IMR-90 (cell line): Measurements from ENCODE around the gene CUL4B. TPM values are rescaled to one million over a fixed set of nuclear protein-coding genes. Genes with fewer than 3 reads are reported as not detected.

Experiments used
- ATAC-seq: fragments of 200-7000 bp; cut with Tn5 transposase; 2 replicates; pipeline ENCODE4 v1.9.1; 2020; ENCODE audit warnings: low read depth, mild to moderate bottlenecking, moderate library complexity
- BruUV-seq: library from RNA; stranded (reverse); fragments of 400-500 nt; replicated peaks from 2 replicates; lab custom pipeline; 2021; lab: Mats Ljungman, UMichigan
- CTCF ChIA-PET: fragments of 300-600 bp; formaldehyde crosslinking; extraction: SDS; loops from one replicate; lab custom pipeline; 2021; ENCODE audit warnings: antibody characterized with exemption; lab: Yijun Ruan, JAX
- POLR2A ChIA-PET: fragments of 300-600 bp; sonication (Branson Sonifier 250); formaldehyde crosslinking; loops from one replicate; lab custom pipeline; 2022; ENCODE audit warnings: antibody characterized with exemption; ENCODE audit not compliant: unreplicated experiment; lab: Charles Lee
- DNase-seq: peaks from one replicate; pipeline ENCODE4 v3.0.0; 2013
- H2AFZ ChIP-seq: replicated peaks from 2 replicates; pipeline ENCODE3; 2013; ENCODE audit warnings: low read length, mild to moderate bottlenecking; ENCODE audit not compliant: poor library complexity
- H2AK5ac ChIP-seq: 2 replicates; pipeline ENCODE4 v1.6.1; 2013; ENCODE audit warnings: low read depth, low read length, inconsistent platforms
- H2AK9ac ChIP-seq: replicated peaks from 2 replicates; pipeline ENCODE3; 2013; ENCODE audit warnings: mild to moderate bottlenecking, low read depth, low read length, moderate library complexity; ENCODE audit not compliant: poor library complexity
- H2BK120ac ChIP-seq: 2 replicates; pipeline ENCODE4 v1.6.1; 2013; ENCODE audit warnings: low read depth, low read length, inconsistent platforms
- H2BK15ac ChIP-seq: 3 replicates; pipeline ENCODE4 v1.6.1; 2013; ENCODE audit warnings: low read depth, low read length, inconsistent platforms
- H2BK20ac ChIP-seq: 2 replicates; pipeline ENCODE4 v1.6.1; 2013; ENCODE audit warnings: low read depth, mild to moderate bottlenecking, inconsistent platforms, low read length, moderate library complexity
- H2BK5ac ChIP-seq: 2 replicates; pipeline ENCODE4 v1.6.1; 2013; ENCODE audit warnings: mild to moderate bottlenecking, low read depth, low read length, inconsistent platforms; ENCODE audit not compliant: poor library complexity, severe bottlenecking
- H3K14ac ChIP-seq: replicated peaks from 2 replicates; pipeline ENCODE4 v1.6.1; 2013; ENCODE audit warnings: low read depth, low read length, inconsistent platforms
- H3K18ac ChIP-seq: 2 replicates; pipeline ENCODE4 v1.6.1; 2013; ENCODE audit warnings: low read depth, low read length, control low read depth
- H3K23ac ChIP-seq: 2 replicates; pipeline ENCODE4 v1.6.1; 2013; ENCODE audit warnings: low read depth, low read length, inconsistent platforms
- H3K27ac ChIP-seq: 2 replicates; pipeline ENCODE4 v1.5.1; 2013; ENCODE audit warnings: mild to moderate bottlenecking, control low read depth, low read length; ENCODE audit not compliant: insufficient read depth
- H3K27me3 ChIP-seq: 2 replicates; pipeline ENCODE4 v1.6.1; 2013; ENCODE audit warnings: low read length; ENCODE audit not compliant: control insufficient read depth, insufficient read depth
- H3K36me3 ChIP-seq: 2 replicates; pipeline ENCODE4 v1.6.1; 2013; ENCODE audit warnings: low read length, mixed read lengths; ENCODE audit not compliant: control insufficient read depth, insufficient read depth
- H3K4ac ChIP-seq: 2 replicates; pipeline ENCODE4 v1.6.1; 2013; ENCODE audit warnings: low read depth, low read length, inconsistent platforms
- H3K4me1 ChIP-seq: 2 replicates; pipeline ENCODE4 v1.6.1; 2013; ENCODE audit warnings: low read length, mixed read lengths; ENCODE audit not compliant: control insufficient read depth, insufficient read depth
- H3K4me2 ChIP-seq: 2 replicates; pipeline ENCODE4 v1.6.1; 2013; ENCODE audit warnings: low read depth, mild to moderate bottlenecking, control low read depth, low read length, moderate library complexity
- H3K4me3 ChIP-seq: 2 replicates; pipeline ENCODE4 v1.5.1; 2013; ENCODE audit warnings: low read depth, mild to moderate bottlenecking, control low read depth, low read length, moderate library complexity; ENCODE audit not compliant: insufficient read depth
- H3K56ac ChIP-seq: 2 replicates; pipeline ENCODE4 v1.6.1; 2013; ENCODE audit warnings: low read length, inconsistent platforms; ENCODE audit not compliant: insufficient read depth; ENCODE audit errors: extremely low read depth
- H3K79me1 ChIP-seq, 2 experiments: 2 replicates each; pipeline ENCODE4 v1.6.1; 2013; ENCODE audit warnings: low read length in 2 of 2, inconsistent platforms in 1 of 2, low read depth in 1 of 2
- H3K9ac ChIP-seq: 2 replicates; pipeline ENCODE4 v1.6.1; 2013; ENCODE audit warnings: low read depth, low read length, control low read depth
- H3K9me1 ChIP-seq: 2 replicates; pipeline ENCODE4 v1.6.1; 2013; ENCODE audit warnings: low read length, inconsistent platforms; ENCODE audit not compliant: insufficient read depth
- H3K9me3 ChIP-seq: 2 replicates; pipeline ENCODE4 v1.6.1; 2013; ENCODE audit warnings: low read length; ENCODE audit not compliant: control insufficient read depth, insufficient read depth
- H4K20me1 ChIP-seq: 2 replicates; pipeline ENCODE4 v1.6.1; 2013; ENCODE audit warnings: low read length, inconsistent platforms; ENCODE audit not compliant: insufficient read depth
- H4K5ac ChIP-seq: 2 replicates; pipeline ENCODE4 v1.6.1; 2013; ENCODE audit warnings: mild to moderate bottlenecking, low read depth, low read length, control low read depth
- H4K8ac ChIP-seq, 2 experiments: 2 replicates each; pipeline ENCODE4 v1.6.1; 2013; ENCODE audit warnings: low read depth in 2 of 2, low read length in 2 of 2, control low read depth in 1 of 2, inconsistent platforms in 1 of 2
- H4K91ac ChIP-seq: 2 replicates; pipeline ENCODE4 v1.6.1; 2013; ENCODE audit warnings: low read depth, low read length, inconsistent platforms; ENCODE audit not compliant: insufficient read depth
- BHLHE40 ChIP-seq: fragments of 150-350 bp; IDR thresholded peaks from 2 replicates; pipeline ENCODE4 v1.6.1; 2016; ENCODE audit warnings: mild to moderate bottlenecking, low read depth, low read length
- CEBPB ChIP-seq: IDR thresholded peaks from 2 replicates; pipeline ENCODE4 v1.6.1; 2012; ENCODE audit warnings: low read depth, low read length, improper control_type of control experiment
- CHD1 ChIP-seq: IDR thresholded peaks from 2 replicates; pipeline ENCODE4 v1.6.1; 2012; ENCODE audit warnings: low read depth, low read length, improper control_type of control experiment
- FOS ChIP-seq: fragments of 150-350 bp; IDR thresholded peaks from 2 replicates; pipeline ENCODE4 v1.6.1; 2016; ENCODE audit warnings: low read depth, low read length
- MAFK ChIP-seq: IDR thresholded peaks from 2 replicates; pipeline ENCODE4 v1.6.1; 2012; ENCODE audit warnings: low read depth, low read length, improper control_type of control experiment
- MAZ ChIP-seq: IDR thresholded peaks from 2 replicates; pipeline ENCODE4 v1.6.1; 2012; ENCODE audit warnings: low read depth, mild to moderate bottlenecking, low read length, improper control_type of control experiment, moderate library complexity, borderline replicate concordance
- MXI1 ChIP-seq: IDR thresholded peaks from 2 replicates; pipeline ENCODE4 v1.6.1; 2012; ENCODE audit warnings: low read depth, mild to moderate bottlenecking, low read length, moderate library complexity, borderline replicate concordance
- NFE2L2 ChIP-seq: fragments of 150-350 bp; IDR thresholded peaks from 2 replicates; pipeline ENCODE4 v1.6.1; 2016; ENCODE audit warnings: low read depth, mild to moderate bottlenecking, low read length
- POLR2A ChIP-seq: IDR thresholded peaks from 2 replicates; pipeline ENCODE4 v1.6.1; 2012; ENCODE audit warnings: mild to moderate bottlenecking, low read depth, low read length
- RAD21 ChIP-seq: IDR thresholded peaks from 2 replicates; pipeline ENCODE4 v1.6.1; 2012; ENCODE audit warnings: low read length, improper control_type of control experiment
- RCOR1 ChIP-seq: IDR thresholded peaks from 2 replicates; pipeline ENCODE4 v1.6.1; 2012; ENCODE audit warnings: mild to moderate bottlenecking, low read length, improper control_type of control experiment; ENCODE audit not compliant: insufficient replicate concordance
- RFX5 ChIP-seq: IDR thresholded peaks from 2 replicates; pipeline ENCODE4 v1.8.0; 2012; ENCODE audit warnings: low read depth, mild to moderate bottlenecking, low read length, moderate library complexity
- SMC3 ChIP-seq: fragments of 150-350 bp; IDR thresholded peaks from 2 replicates; pipeline ENCODE4 v1.6.1; 2016; ENCODE audit warnings: low read depth, mild to moderate bottlenecking, antibody characterized with exemption, low read length, moderate library complexity
- WGBS, 2 experiments: methylation state at CpG; one replicate each; pipeline versions ENCODE4 v1.1.5 to v1.1.7; 2013; ENCODE audit warnings: missing lambda C conversion rate in 2 of 2; ENCODE audit not compliant: insufficient read length in 1 of 2; ENCODE audit errors: extremely low coverage in 2 of 2; 5-methylcytosine and 5-hydroxymethylcytosine counted together
- dilution Hi-C: fragments of 300-500 bp; cut with HindIII; formaldehyde crosslinking; loops from one replicate; pipeline ENCODE4 v1.14.3; 2018; ENCODE audit warnings: low sequenced_read_pairs; ENCODE audit not compliant: unreplicated experiment
- in situ Hi-C: fragments of 300-500 bp; cut with MboI; formaldehyde crosslinking; loops from 3 replicates; pipeline ENCODE4 v1.14.3; 2019; ENCODE audit warnings: low sequenced_read_pairs, inconsistent platforms, mixed read lengths
- intact Hi-C: fragments of 100-400 bp; cut with micrococcal nuclease; formaldehyde crosslinking; loops from 2 replicates; pipeline ENCODE4 v1.10.0; 2022
- polyA plus RNA-seq, 3 experiments: library from polyadenylated mRNA; depleted of rRNA; stranded (reverse); fragments of >200 nt; gene quantifications; 2 replicates each; pipeline ENCODE4 v1.2.3, GENCODE V29; 2012; ENCODE audit warnings: low replicate concordance in 1 of 3
- total RNA-seq: library from RNA; depleted of rRNA; stranded (reverse); fragments of >200 nt; gene quantifications from 2 replicates; pipeline ENCODE4 v1.2.3, GENCODE V29; 2012
- TF ChIP-seq, protein P1 (sequence below): fragments of 150-350 bp; IDR thresholded peaks from 2 replicates; pipeline ENCODE4 v1.6.1; 2017; ENCODE audit warnings: mild to moderate bottlenecking, antibody characterized with exemption, low read length, low read depth
- TF ChIP-seq, protein P2 (sequence below): conservative IDR thresholded peaks from 2 replicates; pipeline ENCODE4 v1.5.1; 2012; ENCODE audit warnings: mild to moderate bottlenecking, low read depth, low read length, improper control_type of control experiment
- TF ChIP-seq, protein P3 (sequence below): fragments of 150-350 bp; IDR thresholded peaks from 2 replicates; pipeline ENCODE4 v1.6.1; 2016; ENCODE audit warnings: low read depth, mild to moderate bottlenecking, low read length, moderate library complexity, borderline replicate concordance

The CUL4B gene
- total and polyA plus RNA-seq, 2 of the 4 experiments (the other 2 are of a cell fraction) = 19.4 to 30.9 TPM

DNA sequence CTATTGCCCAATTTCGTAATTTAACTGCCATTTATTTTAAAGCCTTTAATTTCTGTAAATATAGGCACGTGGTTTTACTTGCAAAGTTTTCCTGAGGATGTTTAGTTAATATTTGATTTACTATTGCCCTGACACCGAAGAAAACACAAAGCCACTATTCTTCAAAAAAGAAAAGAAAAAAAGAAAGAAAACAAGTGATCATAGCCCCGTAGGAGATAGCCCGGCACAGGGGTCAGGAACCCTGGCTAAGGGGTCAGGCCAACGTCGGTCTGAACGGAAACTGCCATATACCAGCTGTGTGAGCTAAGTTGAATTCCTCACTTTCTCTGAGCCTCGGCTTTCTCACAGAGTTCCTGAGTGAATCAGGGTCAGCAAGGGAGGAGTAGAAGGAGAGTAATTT, 74.0 kb downstream of the CUL4B start:
- CTCF ChIA-PET = no interaction called here
- H3K9me3 ChIP-seq = no peaks in the 10 kb centered on the region
- in situ Hi-C loops = no loop called here
- no peak overlapping the region for H3K4me2 ChIP-seq
- H3K9me1 ChIP-seq = no peaks in the 10 kb centered on the region
- WGBS, 2 experiments = no CpG with 5 or more reads among the region's 9 CpGs
- H4K20me1 ChIP-seq = no peaks in the 10 kb centered on the region
- H4K8ac ChIP-seq = no peak overlapping the region
- no peak overlapping the region for H2BK120ac ChIP-seq
- H3K9ac ChIP-seq = no peak overlapping the region
- no peak overlapping the region for H3K56ac ChIP-seq
- H3K14ac ChIP-seq = no peak overlapping the region
- intact Hi-C loops = no loop called here
- no TSS peak for BruUV-seq
- no peak for DNase-seq
- no peaks in the 10 kb centered on the region for H3K36me3 ChIP-seq
- H3K27ac ChIP-seq = no peak overlapping the region
- no peak overlapping the region for H2BK15ac ChIP-seq
- H4K5ac ChIP-seq = no peak overlapping the region
- no peak for ATAC-seq
- H3K4me3 ChIP-seq = no peak overlapping the region
- no peak overlapping the region for H2AK5ac ChIP-seq
- H3K79me1 ChIP-seq = no peaks in the 10 kb centered on the region
- H3K23ac ChIP-seq = no peak overlapping the region
- peak overlapping the region; percentile 33 for H2AFZ ChIP-seq
- no peak overlapping the region for H2BK5ac ChIP-seq
- TF ChIP-seq, protein P1, sequence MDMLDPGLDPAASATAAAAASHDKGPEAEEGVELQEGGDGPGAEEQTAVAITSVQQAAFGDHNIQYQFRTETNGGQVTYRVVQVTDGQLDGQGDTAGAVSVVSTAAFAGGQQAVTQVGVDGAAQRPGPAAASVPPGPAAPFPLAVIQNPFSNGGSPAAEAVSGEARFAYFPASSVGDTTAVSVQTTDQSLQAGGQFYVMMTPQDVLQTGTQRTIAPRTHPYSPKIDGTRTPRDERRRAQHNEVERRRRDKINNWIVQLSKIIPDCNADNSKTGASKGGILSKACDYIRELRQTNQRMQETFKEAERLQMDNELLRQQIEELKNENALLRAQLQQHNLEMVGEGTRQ = no peak
- TF ChIP-seq MAZ (no peak), NFE2L2 (no peak), MXI1 (no peak), CEBPB (no peak), FOS (no peak), POLR2A (no peak), RCOR1 (no peak), RFX5 (no peak), SMC3 (no peak), RAD21 (no peak), CHD1 (no peak), BHLHE40 (no peak), MAFK (no peak)
- TF ChIP-seq, protein P2, sequence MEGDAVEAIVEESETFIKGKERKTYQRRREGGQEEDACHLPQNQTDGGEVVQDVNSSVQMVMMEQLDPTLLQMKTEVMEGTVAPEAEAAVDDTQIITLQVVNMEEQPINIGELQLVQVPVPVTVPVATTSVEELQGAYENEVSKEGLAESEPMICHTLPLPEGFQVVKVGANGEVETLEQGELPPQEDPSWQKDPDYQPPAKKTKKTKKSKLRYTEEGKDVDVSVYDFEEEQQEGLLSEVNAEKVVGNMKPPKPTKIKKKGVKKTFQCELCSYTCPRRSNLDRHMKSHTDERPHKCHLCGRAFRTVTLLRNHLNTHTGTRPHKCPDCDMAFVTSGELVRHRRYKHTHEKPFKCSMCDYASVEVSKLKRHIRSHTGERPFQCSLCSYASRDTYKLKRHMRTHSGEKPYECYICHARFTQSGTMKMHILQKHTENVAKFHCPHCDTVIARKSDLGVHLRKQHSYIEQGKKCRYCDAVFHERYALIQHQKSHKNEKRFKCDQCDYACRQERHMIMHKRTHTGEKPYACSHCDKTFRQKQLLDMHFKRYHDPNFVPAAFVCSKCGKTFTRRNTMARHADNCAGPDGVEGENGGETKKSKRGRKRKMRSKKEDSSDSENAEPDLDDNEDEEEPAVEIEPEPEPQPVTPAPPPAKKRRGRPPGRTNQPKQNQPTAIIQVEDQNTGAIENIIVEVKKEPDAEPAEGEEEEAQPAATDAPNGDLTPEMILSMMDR = no peak
- TF ChIP-seq, protein P3, sequence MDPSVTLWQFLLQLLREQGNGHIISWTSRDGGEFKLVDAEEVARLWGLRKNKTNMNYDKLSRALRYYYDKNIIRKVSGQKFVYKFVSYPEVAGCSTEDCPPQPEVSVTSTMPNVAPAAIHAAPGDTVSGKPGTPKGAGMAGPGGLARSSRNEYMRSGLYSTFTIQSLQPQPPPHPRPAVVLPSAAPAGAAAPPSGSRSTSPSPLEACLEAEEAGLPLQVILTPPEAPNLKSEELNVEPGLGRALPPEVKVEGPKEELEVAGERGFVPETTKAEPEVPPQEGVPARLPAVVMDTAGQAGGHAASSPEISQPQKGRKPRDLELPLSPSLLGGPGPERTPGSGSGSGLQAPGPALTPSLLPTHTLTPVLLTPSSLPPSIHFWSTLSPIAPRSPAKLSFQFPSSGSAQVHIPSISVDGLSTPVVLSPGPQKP = no peak
- dilution Hi-C loops = no loop called here
- no peak overlapping the region for H2BK20ac ChIP-seq
- no peak overlapping the region for H3K18ac ChIP-seq
- no peak overlapping the region for H4K91ac ChIP-seq
- no peak overlapping the region for H3K4ac ChIP-seq
- H2AK9ac ChIP-seq = no peak overlapping the region
- POLR2A ChIA-PET = no interaction called here
- H3K4me1 ChIP-seq = no peaks in the 10 kb centered on the region
- H3K27me3 ChIP-seq = no peaks in the 10 kb centered on the region
